SK-N-MC (cell line): ENCODE data around the gene NT5DC3.

Experiments used
- EZH2 ChIP-seq: fragments of 200-600 bp; sonication (generic); IDR thresholded peaks from one replicate; pipeline ENCODE4 v1.6.1; 2017; ENCODE audit warnings: antibody characterized with exemption
- POLR2AphosphoS5 ChIP-seq: IDR thresholded peaks from 2 replicates; pipeline ENCODE4 v1.6.1; 2012; ENCODE audit warnings: mild to moderate bottlenecking, low read depth, low read length, borderline replicate concordance

DNA sequence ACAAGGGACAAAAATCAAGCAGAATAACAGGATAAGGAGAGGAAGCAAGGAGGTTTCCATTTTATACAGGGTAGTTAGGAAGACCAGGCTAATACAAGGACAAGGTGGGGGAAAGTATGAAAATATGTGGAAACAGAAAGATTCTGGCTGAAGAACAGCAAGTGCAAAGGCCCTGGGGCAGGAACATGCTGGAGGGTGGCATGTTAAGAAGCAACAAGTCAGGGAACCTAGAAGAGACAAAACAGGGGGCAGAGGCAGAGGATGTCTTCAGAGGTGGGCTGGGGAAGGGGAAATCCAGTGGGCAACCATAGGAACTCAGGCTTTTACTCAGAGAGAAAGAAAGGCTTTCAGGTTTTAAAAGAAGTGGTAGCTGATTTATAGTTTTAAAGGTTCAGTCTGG, 54.8 kb downstream of the NT5DC3 start:
- TF ChIP-seq EZH2, result no peak
- no peak for TF ChIP-seq POLR2AphosphoS5
